IMR-90 (cell line): ENCODE data around the gene MYH6. TPM values are rescaled to one million over a fixed set of nuclear protein-coding genes. Genes with fewer than 3 reads are reported as not detected.

Source experiments
- ATAC-seq: fragments of 200-7000 bp; cut with Tn5 transposase; 2 replicates; pipeline ENCODE4 v1.9.1; 2020; ENCODE audit warnings: low read depth, mild to moderate bottlenecking, moderate library complexity
- Bru-seq: library from RNA; stranded (reverse); fragments of 400-500 nt; gene quantifications from one replicate; lab custom pipeline; 2021; lab: Mats Ljungman, UMichigan
- BruChase-seq, 2 experiments: library from RNA; stranded (reverse); fragments of 400-500 nt; gene quantifications; one replicate each; lab custom pipeline; 2021; lab: Mats Ljungman, UMichigan
- BruUV-seq: library from RNA; stranded (reverse); fragments of 400-500 nt; replicated peaks from 2 replicates; lab custom pipeline; 2021; lab: Mats Ljungman, UMichigan
- CTCF ChIA-PET: fragments of 300-600 bp; formaldehyde crosslinking; extraction: SDS; loops from one replicate; lab custom pipeline; 2021; ENCODE audit warnings: antibody characterized with exemption; lab: Yijun Ruan, JAX
- POLR2A ChIA-PET: fragments of 300-600 bp; sonication (Branson Sonifier 250); formaldehyde crosslinking; loops from one replicate; lab custom pipeline; 2022; ENCODE audit warnings: antibody characterized with exemption; ENCODE audit not compliant: unreplicated experiment; lab: Charles Lee
- DNase-seq: peaks from one replicate; pipeline ENCODE4 v3.0.0; 2013
- H2AFZ ChIP-seq: replicated peaks from 2 replicates; pipeline ENCODE3; 2013; ENCODE audit warnings: low read length, mild to moderate bottlenecking; ENCODE audit not compliant: poor library complexity
- H2AK5ac ChIP-seq: 2 replicates; pipeline ENCODE4 v1.6.1; 2013; ENCODE audit warnings: low read depth, low read length, inconsistent platforms
- H2AK9ac ChIP-seq: replicated peaks from 2 replicates; pipeline ENCODE3; 2013; ENCODE audit warnings: mild to moderate bottlenecking, low read depth, low read length, moderate library complexity; ENCODE audit not compliant: poor library complexity
- H2BK120ac ChIP-seq: 2 replicates; pipeline ENCODE4 v1.6.1; 2013; ENCODE audit warnings: low read depth, low read length, inconsistent platforms
- H2BK15ac ChIP-seq: 3 replicates; pipeline ENCODE4 v1.6.1; 2013; ENCODE audit warnings: low read depth, low read length, inconsistent platforms
- H2BK20ac ChIP-seq: 2 replicates; pipeline ENCODE4 v1.6.1; 2013; ENCODE audit warnings: low read depth, mild to moderate bottlenecking, inconsistent platforms, low read length, moderate library complexity
- H2BK5ac ChIP-seq: 2 replicates; pipeline ENCODE4 v1.6.1; 2013; ENCODE audit warnings: mild to moderate bottlenecking, low read depth, low read length, inconsistent platforms; ENCODE audit not compliant: poor library complexity, severe bottlenecking
- H3K14ac ChIP-seq: replicated peaks from 2 replicates; pipeline ENCODE4 v1.6.1; 2013; ENCODE audit warnings: low read depth, low read length, inconsistent platforms
- H3K18ac ChIP-seq: 2 replicates; pipeline ENCODE4 v1.6.1; 2013; ENCODE audit warnings: low read depth, low read length, control low read depth
- H3K23ac ChIP-seq: 2 replicates; pipeline ENCODE4 v1.6.1; 2013; ENCODE audit warnings: low read depth, low read length, inconsistent platforms
- H3K27ac ChIP-seq: 2 replicates; pipeline ENCODE4 v1.5.1; 2013; ENCODE audit warnings: mild to moderate bottlenecking, control low read depth, low read length; ENCODE audit not compliant: insufficient read depth
- H3K27me3 ChIP-seq: 2 replicates; pipeline ENCODE4 v1.6.1; 2013; ENCODE audit warnings: low read length; ENCODE audit not compliant: control insufficient read depth, insufficient read depth
- H3K36me3 ChIP-seq: 2 replicates; pipeline ENCODE4 v1.6.1; 2013; ENCODE audit warnings: low read length, mixed read lengths; ENCODE audit not compliant: control insufficient read depth, insufficient read depth
- H3K4ac ChIP-seq: 2 replicates; pipeline ENCODE4 v1.6.1; 2013; ENCODE audit warnings: low read depth, low read length, inconsistent platforms
- H3K4me1 ChIP-seq: 2 replicates; pipeline ENCODE4 v1.6.1; 2013; ENCODE audit warnings: low read length, mixed read lengths; ENCODE audit not compliant: control insufficient read depth, insufficient read depth
- H3K4me2 ChIP-seq: 2 replicates; pipeline ENCODE4 v1.6.1; 2013; ENCODE audit warnings: low read depth, mild to moderate bottlenecking, control low read depth, low read length, moderate library complexity
- H3K4me3 ChIP-seq: 2 replicates; pipeline ENCODE4 v1.5.1; 2013; ENCODE audit warnings: low read depth, mild to moderate bottlenecking, control low read depth, low read length, moderate library complexity; ENCODE audit not compliant: insufficient read depth
- H3K56ac ChIP-seq: 2 replicates; pipeline ENCODE4 v1.6.1; 2013; ENCODE audit warnings: low read length, inconsistent platforms; ENCODE audit not compliant: insufficient read depth; ENCODE audit errors: extremely low read depth
- H3K79me1 ChIP-seq, 2 experiments: 2 replicates each; pipeline ENCODE4 v1.6.1; 2013; ENCODE audit warnings: low read length in 2 of 2, inconsistent platforms in 1 of 2, low read depth in 1 of 2
- H3K9ac ChIP-seq: 2 replicates; pipeline ENCODE4 v1.6.1; 2013; ENCODE audit warnings: low read depth, low read length, control low read depth
- H3K9me1 ChIP-seq: 2 replicates; pipeline ENCODE4 v1.6.1; 2013; ENCODE audit warnings: low read length, inconsistent platforms; ENCODE audit not compliant: insufficient read depth
- H3K9me3 ChIP-seq: 2 replicates; pipeline ENCODE4 v1.6.1; 2013; ENCODE audit warnings: low read length; ENCODE audit not compliant: control insufficient read depth, insufficient read depth
- H4K20me1 ChIP-seq: 2 replicates; pipeline ENCODE4 v1.6.1; 2013; ENCODE audit warnings: low read length, inconsistent platforms; ENCODE audit not compliant: insufficient read depth
- H4K5ac ChIP-seq: 2 replicates; pipeline ENCODE4 v1.6.1; 2013; ENCODE audit warnings: mild to moderate bottlenecking, low read depth, low read length, control low read depth
- H4K8ac ChIP-seq, 2 experiments: 2 replicates each; pipeline ENCODE4 v1.6.1; 2013; ENCODE audit warnings: low read depth in 2 of 2, low read length in 2 of 2, control low read depth in 1 of 2, inconsistent platforms in 1 of 2
- H4K91ac ChIP-seq: 2 replicates; pipeline ENCODE4 v1.6.1; 2013; ENCODE audit warnings: low read depth, low read length, inconsistent platforms; ENCODE audit not compliant: insufficient read depth
- BHLHE40 ChIP-seq: fragments of 150-350 bp; IDR thresholded peaks from 2 replicates; pipeline ENCODE4 v1.6.1; 2016; ENCODE audit warnings: mild to moderate bottlenecking, low read depth, low read length
- CEBPB ChIP-seq: IDR thresholded peaks from 2 replicates; pipeline ENCODE4 v1.6.1; 2012; ENCODE audit warnings: low read depth, low read length, improper control_type of control experiment
- FOS ChIP-seq: fragments of 150-350 bp; IDR thresholded peaks from 2 replicates; pipeline ENCODE4 v1.6.1; 2016; ENCODE audit warnings: low read depth, low read length
- MAFK ChIP-seq: IDR thresholded peaks from 2 replicates; pipeline ENCODE4 v1.6.1; 2012; ENCODE audit warnings: low read depth, low read length, improper control_type of control experiment
- MAZ ChIP-seq: IDR thresholded peaks from 2 replicates; pipeline ENCODE4 v1.6.1; 2012; ENCODE audit warnings: low read depth, mild to moderate bottlenecking, low read length, improper control_type of control experiment, moderate library complexity, borderline replicate concordance
- NFE2L2 ChIP-seq: fragments of 150-350 bp; IDR thresholded peaks from 2 replicates; pipeline ENCODE4 v1.6.1; 2016; ENCODE audit warnings: low read depth, mild to moderate bottlenecking, low read length
- POLR2A ChIP-seq: IDR thresholded peaks from 2 replicates; pipeline ENCODE4 v1.6.1; 2012; ENCODE audit warnings: mild to moderate bottlenecking, low read depth, low read length
- RAD21 ChIP-seq: IDR thresholded peaks from 2 replicates; pipeline ENCODE4 v1.6.1; 2012; ENCODE audit warnings: low read length, improper control_type of control experiment
- RCOR1 ChIP-seq: IDR thresholded peaks from 2 replicates; pipeline ENCODE4 v1.6.1; 2012; ENCODE audit warnings: mild to moderate bottlenecking, low read length, improper control_type of control experiment; ENCODE audit not compliant: insufficient replicate concordance
- RFX5 ChIP-seq: IDR thresholded peaks from 2 replicates; pipeline ENCODE4 v1.8.0; 2012; ENCODE audit warnings: low read depth, mild to moderate bottlenecking, low read length, moderate library complexity
- SMC3 ChIP-seq: fragments of 150-350 bp; IDR thresholded peaks from 2 replicates; pipeline ENCODE4 v1.6.1; 2016; ENCODE audit warnings: low read depth, mild to moderate bottlenecking, antibody characterized with exemption, low read length, moderate library complexity
- WGBS, 2 experiments: methylation state at CpG; one replicate each; pipeline versions ENCODE4 v1.1.5 to v1.1.7; 2013; ENCODE audit warnings: missing lambda C conversion rate in 2 of 2; ENCODE audit not compliant: insufficient read length in 1 of 2; ENCODE audit errors: extremely low coverage in 2 of 2; 5-methylcytosine and 5-hydroxymethylcytosine counted together
- dilution Hi-C: fragments of 300-500 bp; cut with HindIII; formaldehyde crosslinking; loops from one replicate; pipeline ENCODE4 v1.14.3; 2018; ENCODE audit warnings: low sequenced_read_pairs; ENCODE audit not compliant: unreplicated experiment
- in situ Hi-C: fragments of 300-500 bp; cut with MboI; formaldehyde crosslinking; loops from 3 replicates; pipeline ENCODE4 v1.14.3; 2019; ENCODE audit warnings: low sequenced_read_pairs, inconsistent platforms, mixed read lengths
- intact Hi-C: fragments of 100-400 bp; cut with micrococcal nuclease; formaldehyde crosslinking; loops from 2 replicates; pipeline ENCODE4 v1.10.0; 2022
- long read RNA-seq: library from polyadenylated mRNA; unstranded; transcript quantifications from one replicate; pipeline ENCODE4 v2.0.0, GENCODE V29; 2021; ENCODE audit not compliant: unreplicated experiment
- polyA plus RNA-seq, 3 experiments: library from polyadenylated mRNA; depleted of rRNA; stranded (reverse); fragments of >200 nt; gene quantifications; 2 replicates each; pipeline ENCODE4 v1.2.3, GENCODE V29; 2012; ENCODE audit warnings: low replicate concordance in 1 of 3
- total RNA-seq: library from RNA; depleted of rRNA; stranded (reverse); fragments of >200 nt; gene quantifications from 2 replicates; pipeline ENCODE4 v1.2.3, GENCODE V29; 2012; rRNA removed
- TF ChIP-seq, protein P1 (sequence below): fragments of 150-350 bp; IDR thresholded peaks from 2 replicates; pipeline ENCODE4 v1.6.1; 2017; ENCODE audit warnings: mild to moderate bottlenecking, antibody characterized with exemption, low read length, low read depth
- TF ChIP-seq, protein P2 (sequence below): fragments of 150-350 bp; IDR thresholded peaks from 2 replicates; pipeline ENCODE4 v1.6.1; 2016; ENCODE audit warnings: low read depth, mild to moderate bottlenecking, low read length, moderate library complexity, borderline replicate concordance
- TF ChIP-seq, protein P3 (sequence below): conservative IDR thresholded peaks from 2 replicates; pipeline ENCODE4 v1.5.1; 2012; ENCODE audit warnings: mild to moderate bottlenecking, low read depth, low read length, improper control_type of control experiment

MYH6 gene
- total RNA-seq, result not detected in 2 replicates
- not detected in 2 replicates for polyA plus RNA-seq (2012; rRNA removed)
- polyA plus RNA-seq (2012; cell fraction: cytosol; rRNA removed), result not detected in 2 replicates
- not detected in 2 replicates for polyA plus RNA-seq (2012; cell fraction: nucleus; rRNA removed; ENCODE audit: low replicate concordance)
- Bru-seq, nascent RNA, result not detected
- BruChase-seq, experiment 1, labeled RNA remaining after a 6-hour chase, result not detected
- BruChase-seq, experiment 2, labeled RNA remaining after a 2-hour chase, result not detected
- long read RNA-seq, result 0 reads

DNA sequence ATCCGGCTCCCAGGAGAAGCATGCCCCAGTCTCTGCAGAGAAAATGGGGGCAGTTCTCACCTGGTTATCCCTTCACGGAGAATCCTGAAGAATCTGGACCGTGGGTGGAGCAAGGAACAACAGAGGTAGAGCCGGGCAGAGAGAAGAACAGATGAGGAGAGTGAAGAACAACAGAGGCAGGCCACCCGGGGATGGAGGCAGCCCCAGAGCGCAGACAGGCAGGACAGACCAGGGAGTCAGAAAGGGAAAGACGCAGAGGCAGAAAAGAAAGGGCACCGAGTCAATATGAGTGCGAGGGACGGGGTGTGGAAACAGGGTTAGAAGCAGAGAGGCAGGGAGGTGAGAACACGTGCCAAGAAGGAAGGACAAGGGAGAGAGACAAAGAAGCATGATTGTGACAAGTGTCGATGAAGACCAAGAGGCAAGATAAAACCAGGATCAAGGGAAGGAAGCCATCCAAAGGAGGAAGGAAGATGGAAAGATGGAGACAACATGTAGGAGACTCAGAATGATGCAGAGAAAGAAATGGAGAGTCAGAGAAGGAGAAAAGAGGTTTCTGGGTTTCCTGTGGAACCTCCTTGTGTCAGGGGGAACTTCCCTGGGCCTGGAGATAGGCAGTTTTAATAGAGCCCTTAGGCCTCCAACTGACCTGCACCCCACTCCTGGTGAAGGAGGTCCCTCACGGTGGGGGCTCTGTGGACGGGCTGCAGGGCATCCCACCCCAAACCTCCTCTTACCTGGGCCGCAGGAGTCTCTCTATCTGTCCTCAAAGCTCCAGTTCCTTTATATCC is at the start of gene MYH6:
TSS of gene MYH6 (minus strand) at position 758 of the 791 bp plus-strand sequence. CDS start 1,050 bp downstream, outside the sequence.
- dilution Hi-C loops, result no loop called here
- H3K4me3 ChIP-seq, result no peak within 1 kb of the TSS
- H3K27ac ChIP-seq, result no peak within 1 kb of the TSS
- ChIA-PET CTCF (no interaction called here), POLR2A (no interaction called here)
- no peak within 1 kb of the TSS for H3K18ac ChIP-seq
- H3K9ac ChIP-seq, result no peak within 1 kb of the TSS
- H2BK20ac ChIP-seq, result no peak within 1 kb of the TSS
- no peak within 1 kb of the TSS for H4K91ac ChIP-seq
- H2BK120ac ChIP-seq, result no peak within 1 kb of the TSS
- H3K79me1 ChIP-seq, result no peaks in the 10 kb centered on the region
- no peak within 1 kb of the TSS for H4K5ac ChIP-seq
- intact Hi-C loops, result no loop called here
- peaks cover 57% of the 10 kb centered on the region for H3K27me3 ChIP-seq
- H3K4me1 ChIP-seq, result no peaks in the 10 kb centered on the region
- DNase-seq (no peak), ATAC-seq (no peak)
- H2AK5ac ChIP-seq, result no peak within 1 kb of the TSS
- no peak within 1 kb of the TSS for H2AFZ ChIP-seq
- no peak within 1 kb of the TSS for H4K8ac ChIP-seq
- H3K4me2 ChIP-seq, result no peak within 1 kb of the TSS
- no peaks in the 10 kb centered on the region for H3K9me1 ChIP-seq
- H3K36me3 ChIP-seq, result no peaks in the 10 kb centered on the region
- no peak within 1 kb of the TSS for H2BK15ac ChIP-seq
- no peak within 1 kb of the TSS for H3K4ac ChIP-seq
- H4K20me1 ChIP-seq, result no peaks in the 10 kb centered on the region
- H3K23ac ChIP-seq, result no peak within 1 kb of the TSS
- no peaks in the 10 kb centered on the region for H3K9me3 ChIP-seq
- in situ Hi-C loops, result no loop called here
- no TSS peak for BruUV-seq
- H2AK9ac ChIP-seq, result no peak within 1 kb of the TSS
- H2BK5ac ChIP-seq, result no peak within 1 kb of the TSS
- WGBS, 2 experiments, result 62% methylated on average over 10 of the region's 15 CpGs; no CpG with 5 or more reads in 1 of the 2 experiments
- no peak within 1 kb of the TSS for H3K14ac ChIP-seq
- H3K56ac ChIP-seq, result no peak within 1 kb of the TSS
- no peak for TF ChIP-seq MAFK
- TF ChIP-seq, protein P1, sequence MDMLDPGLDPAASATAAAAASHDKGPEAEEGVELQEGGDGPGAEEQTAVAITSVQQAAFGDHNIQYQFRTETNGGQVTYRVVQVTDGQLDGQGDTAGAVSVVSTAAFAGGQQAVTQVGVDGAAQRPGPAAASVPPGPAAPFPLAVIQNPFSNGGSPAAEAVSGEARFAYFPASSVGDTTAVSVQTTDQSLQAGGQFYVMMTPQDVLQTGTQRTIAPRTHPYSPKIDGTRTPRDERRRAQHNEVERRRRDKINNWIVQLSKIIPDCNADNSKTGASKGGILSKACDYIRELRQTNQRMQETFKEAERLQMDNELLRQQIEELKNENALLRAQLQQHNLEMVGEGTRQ, result no peak
- no peak for TF ChIP-seq CEBPB
- TF ChIP-seq, protein P2, sequence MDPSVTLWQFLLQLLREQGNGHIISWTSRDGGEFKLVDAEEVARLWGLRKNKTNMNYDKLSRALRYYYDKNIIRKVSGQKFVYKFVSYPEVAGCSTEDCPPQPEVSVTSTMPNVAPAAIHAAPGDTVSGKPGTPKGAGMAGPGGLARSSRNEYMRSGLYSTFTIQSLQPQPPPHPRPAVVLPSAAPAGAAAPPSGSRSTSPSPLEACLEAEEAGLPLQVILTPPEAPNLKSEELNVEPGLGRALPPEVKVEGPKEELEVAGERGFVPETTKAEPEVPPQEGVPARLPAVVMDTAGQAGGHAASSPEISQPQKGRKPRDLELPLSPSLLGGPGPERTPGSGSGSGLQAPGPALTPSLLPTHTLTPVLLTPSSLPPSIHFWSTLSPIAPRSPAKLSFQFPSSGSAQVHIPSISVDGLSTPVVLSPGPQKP, result no peak
- TF ChIP-seq RFX5, result no peak
- no peak for TF ChIP-seq POLR2A
- TF ChIP-seq RCOR1, result no peak
- TF ChIP-seq BHLHE40, result no peak
- TF ChIP-seq MAZ, result no peak
- TF ChIP-seq SMC3, result no peak
- no peak for TF ChIP-seq NFE2L2
- no peak for TF ChIP-seq RAD21
- TF ChIP-seq, protein P3, sequence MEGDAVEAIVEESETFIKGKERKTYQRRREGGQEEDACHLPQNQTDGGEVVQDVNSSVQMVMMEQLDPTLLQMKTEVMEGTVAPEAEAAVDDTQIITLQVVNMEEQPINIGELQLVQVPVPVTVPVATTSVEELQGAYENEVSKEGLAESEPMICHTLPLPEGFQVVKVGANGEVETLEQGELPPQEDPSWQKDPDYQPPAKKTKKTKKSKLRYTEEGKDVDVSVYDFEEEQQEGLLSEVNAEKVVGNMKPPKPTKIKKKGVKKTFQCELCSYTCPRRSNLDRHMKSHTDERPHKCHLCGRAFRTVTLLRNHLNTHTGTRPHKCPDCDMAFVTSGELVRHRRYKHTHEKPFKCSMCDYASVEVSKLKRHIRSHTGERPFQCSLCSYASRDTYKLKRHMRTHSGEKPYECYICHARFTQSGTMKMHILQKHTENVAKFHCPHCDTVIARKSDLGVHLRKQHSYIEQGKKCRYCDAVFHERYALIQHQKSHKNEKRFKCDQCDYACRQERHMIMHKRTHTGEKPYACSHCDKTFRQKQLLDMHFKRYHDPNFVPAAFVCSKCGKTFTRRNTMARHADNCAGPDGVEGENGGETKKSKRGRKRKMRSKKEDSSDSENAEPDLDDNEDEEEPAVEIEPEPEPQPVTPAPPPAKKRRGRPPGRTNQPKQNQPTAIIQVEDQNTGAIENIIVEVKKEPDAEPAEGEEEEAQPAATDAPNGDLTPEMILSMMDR, result no peak
- TF ChIP-seq FOS, result no peak
